ENCODE data around the gene HSPBAP1.
"Not testable (repeated sequence)": the region's sequence is repeated elsewhere in the genome, so short reads cannot be mapped to it uniquely, and the experiment has no call there.

Gene HSPBAP1

DNA sequence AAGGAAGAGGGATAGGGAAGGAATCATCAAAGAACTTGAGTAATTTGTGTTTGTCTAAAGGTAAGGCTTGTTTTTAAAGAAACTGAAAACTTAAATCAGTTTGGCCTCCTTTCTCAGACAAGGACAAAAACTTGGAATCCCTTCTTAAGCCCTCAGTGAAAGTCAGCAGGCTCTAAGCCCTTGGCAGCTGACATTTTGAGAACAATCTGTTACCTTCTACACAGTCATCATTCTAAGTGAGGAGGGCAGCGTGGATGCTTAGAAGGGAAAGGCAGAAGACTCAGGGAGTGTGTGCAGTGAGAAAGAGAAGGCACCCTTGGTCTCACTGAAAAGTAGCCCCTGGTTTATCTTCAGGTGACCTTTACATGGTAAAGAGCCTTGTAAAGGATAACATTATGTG, 10.8 kb downstream of the HSPBAP1 start:
- DNase-seq, result no peak

DNA sequence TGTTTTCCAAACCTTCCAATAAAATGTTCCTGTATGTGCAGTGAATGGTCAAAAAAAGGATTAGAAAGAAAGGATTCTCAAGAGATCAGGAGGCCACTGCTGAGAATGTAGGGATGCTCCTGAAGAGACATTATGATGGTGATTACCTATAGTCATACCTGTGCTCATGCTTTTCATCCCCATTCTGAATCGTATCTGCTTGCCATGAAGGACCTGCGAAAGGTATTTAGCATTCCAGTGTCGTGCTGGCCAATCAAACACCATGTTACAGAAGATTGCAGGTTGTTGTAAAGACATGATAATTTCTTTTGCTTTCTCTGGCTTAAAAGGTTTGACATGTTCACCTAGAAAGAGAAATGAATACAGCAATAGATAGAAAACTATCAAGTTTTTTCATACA, 16.1 kb downstream of the HSPBAP1 start:
- DNase-seq, result no peak

GRCh38 chr3:122776675-122777468, 16.8 kb downstream of the HSPBAP1 start:
- no peak for DNase-seq

- DNase-seq, result no peak
Observed at GRCh38 chr3:122774564-122774963, 19.1 kb downstream of the HSPBAP1 start.

DNA sequence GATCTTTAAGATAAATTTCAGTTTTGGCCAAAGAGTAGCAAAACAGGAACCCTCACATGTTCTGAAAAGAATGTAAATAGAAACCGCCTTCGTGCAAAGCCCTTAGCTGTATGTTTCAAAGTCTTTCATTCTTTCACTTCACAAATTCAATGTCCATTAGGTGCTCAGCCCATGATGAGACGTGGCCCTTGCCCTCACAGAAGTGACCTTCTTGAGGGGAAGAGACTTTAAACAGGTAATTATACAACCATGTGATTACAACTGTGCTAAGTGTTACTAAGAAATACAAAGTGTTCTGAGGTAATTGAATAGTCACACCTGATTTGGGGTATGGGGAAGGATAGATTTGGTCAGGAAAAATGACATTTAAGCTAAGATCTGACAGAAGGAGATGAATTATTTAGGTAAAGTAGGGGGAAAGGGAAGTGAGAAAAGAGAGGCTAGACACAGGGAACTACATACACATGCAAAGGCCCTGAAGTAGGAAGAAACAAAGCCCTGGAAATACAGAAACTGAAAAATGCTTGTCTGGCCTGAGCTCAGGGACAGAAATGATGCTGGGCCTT, 19.6 kb downstream of the HSPBAP1 start:
- DNase-seq, result no peak

DNA sequence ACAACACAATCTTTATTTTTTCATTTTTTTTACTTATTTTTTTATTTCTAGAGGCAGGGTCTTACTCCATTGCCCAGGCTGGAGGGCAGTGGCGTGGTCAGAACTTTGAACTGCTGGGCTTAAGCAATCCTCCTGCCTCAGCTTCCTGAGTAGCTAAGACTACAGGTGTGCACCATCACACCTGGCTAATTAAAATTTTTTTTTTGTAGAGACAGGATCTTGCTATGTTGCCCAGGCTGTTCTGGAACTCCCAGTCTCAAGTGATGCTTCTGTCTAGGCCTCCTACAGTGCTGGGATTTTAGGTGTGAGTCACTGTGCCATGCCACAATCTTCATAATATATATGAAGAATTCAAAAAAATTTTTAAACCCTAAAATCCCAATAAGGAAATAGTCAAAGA, 20.8 kb downstream of the HSPBAP1 start:
- no peak for DNase-seq

GRCh38 chr3:122770521-122771202, 23.0 kb downstream of the HSPBAP1 start:
- DNase-seq, result no peak

- DNase-seq, result no peak
Observed at GRCh38 chr3:122767540-122768372, 25.9 kb downstream of the HSPBAP1 start.

DNA sequence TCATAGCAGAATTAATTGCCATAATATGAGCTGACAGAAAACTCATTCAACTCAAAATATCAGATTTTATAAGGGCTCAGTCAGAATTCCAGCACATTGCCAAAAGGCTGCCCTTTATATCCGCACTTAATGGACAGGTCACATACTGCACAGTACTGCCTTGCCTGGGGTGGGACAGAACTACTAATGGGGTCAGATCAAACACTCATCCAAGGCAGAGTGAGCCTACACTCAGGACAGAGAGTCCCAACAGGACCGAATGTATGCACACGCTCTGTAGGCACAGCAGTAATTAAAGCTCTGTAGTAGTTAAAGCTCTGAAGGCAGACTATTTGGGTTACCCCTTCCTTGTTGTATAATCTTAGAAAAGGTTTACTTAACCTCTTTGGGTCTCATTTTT, 27.2 kb downstream of the HSPBAP1 start:
- no peak for DNase-seq

GRCh38 chr3:122760453-122761271, 33.0 kb downstream of the HSPBAP1 start:
- no peak for DNase-seq

- no peak for DNase-seq
Observed at GRCh38 chr3:122758877-122759560, 34.6 kb downstream of the HSPBAP1 start.

DNA sequence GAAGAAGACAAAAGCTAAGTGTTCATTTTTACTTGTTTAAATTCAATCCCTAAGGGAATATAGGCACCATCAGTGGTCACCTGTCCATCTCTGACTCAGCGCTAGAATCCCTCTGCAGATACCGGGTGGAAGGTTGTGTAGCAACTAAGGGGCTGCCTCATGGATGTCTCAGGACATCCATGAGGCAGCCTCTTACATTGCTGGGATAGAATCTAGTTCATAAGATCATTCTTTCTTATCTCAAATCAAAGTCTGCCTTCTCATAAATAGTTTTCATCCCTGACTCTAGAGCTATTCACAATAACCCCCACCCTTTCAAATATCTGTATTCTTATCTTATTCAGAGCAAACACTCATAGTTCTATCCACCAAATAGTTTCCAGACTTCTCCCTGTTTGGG, 38.1 kb downstream of the HSPBAP1 start:
- no peak for DNase-seq

- no peak for DNase-seq
Observed at GRCh38 chr3:122754929-122755328, 38.7 kb downstream of the HSPBAP1 start.

DNA sequence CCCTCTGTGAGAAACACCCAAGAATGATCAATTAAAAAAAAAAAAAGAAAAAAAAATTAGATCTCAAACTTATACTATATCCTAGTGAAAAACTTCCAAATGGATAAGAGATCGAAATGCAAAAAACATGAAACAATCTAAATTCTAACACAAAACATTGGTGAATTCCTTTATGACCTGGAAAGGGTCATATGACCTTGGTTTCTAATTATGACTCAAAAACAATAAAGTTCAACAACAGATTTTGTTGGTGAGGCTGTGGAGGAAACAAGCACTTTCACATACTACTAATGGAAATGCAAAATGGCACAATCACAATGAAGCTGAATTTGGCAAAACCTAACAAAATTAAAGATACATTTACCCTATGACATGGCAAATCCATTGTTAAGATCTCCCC, 45.3 kb downstream of the HSPBAP1 start:
- no peak for DNase-seq

DNA sequence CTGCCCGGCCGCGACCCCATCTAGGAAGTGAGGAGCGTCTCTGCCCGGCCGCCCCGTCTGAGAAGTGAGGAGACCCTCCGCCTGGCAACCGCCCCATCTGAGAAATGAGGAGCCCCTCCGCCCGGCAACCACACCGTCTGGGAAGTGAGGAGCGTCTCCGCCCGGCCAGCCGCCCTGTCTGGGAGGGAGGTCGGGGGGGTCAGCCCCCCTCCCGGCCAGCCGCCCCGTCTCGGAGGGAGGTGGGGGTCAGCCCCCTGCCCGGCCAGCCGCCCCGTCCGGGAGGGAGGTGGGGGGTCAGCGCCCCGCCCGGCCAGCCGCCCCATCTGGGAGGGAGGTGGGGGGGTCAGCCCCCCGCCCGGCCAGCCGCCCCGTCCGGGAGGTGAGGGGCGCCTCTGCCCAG, 46.3 kb downstream of the HSPBAP1 start:
- not testable (repeated sequence) for DNase-seq

DNA sequence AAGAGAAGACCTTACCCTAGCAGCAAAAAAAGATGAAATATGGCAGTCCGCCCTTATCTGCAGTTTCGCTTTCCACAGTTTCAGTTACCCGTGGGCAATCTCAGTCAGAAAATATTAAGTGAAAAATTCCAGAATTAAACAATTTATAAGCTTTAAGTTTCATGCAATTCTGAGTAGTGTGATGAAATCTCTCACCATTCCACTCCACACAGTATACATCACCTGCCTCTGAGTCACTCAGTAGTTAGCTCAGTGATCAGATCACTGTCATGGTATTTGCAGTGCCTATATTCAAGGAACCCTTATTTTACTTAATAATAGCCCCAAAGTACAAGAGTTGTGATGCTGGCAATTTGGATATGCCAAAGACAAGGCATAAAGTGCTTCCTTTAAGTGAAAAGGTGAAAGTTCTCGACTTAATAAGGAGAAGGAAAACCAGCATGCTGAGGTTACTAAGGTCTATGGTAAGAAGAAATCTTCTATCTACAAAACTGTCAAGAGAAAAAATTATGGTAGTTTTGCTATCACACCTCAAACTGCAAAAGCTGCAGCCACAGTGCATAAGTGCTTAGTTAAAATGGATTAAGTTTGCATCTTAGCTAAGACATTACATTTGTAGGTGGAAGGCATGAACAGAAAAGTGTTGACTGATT, 48.1 kb downstream of the HSPBAP1 start:
- no peak for DNase-seq

- DNase-seq, result no peak
Observed at GRCh38 chr3:122743581-122744120, 50.0 kb downstream of the HSPBAP1 start.

DNA sequence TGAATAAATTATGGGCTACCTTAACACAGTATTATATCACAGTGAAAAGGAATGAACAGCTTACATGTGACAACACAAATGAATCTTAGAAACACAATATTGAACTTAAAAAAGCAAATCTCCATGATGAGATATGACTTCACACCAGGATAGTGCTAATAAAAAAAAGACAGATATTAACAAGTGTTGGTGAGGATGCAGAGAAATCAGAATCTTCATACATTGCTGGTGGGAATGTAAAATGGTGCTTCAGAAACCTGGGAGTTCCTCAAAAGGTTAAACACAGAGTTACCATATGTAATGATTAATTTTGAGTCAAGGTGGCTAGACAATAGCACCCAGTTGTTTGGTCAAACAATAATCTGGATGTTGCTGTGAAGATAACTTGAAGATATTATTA, 51.4 kb downstream of the HSPBAP1 start:
- DNase-seq, result no peak

GRCh38 chr3:122739172-122739571, 54.5 kb downstream of the HSPBAP1 start:
- no peak for DNase-seq

- DNase-seq, result not testable (repeated sequence)
Observed at GRCh38 chr3:122732682-122733525, 60.7 kb downstream of the HSPBAP1 start.

Data from stimulated activated CD4-positive, alpha-beta T cell treated with anti-CD3 and anti-CD28 coated beads, Interleukin-15, amount 100 ng/mL, for 24 hours (primary cell).